ENCODE measurements around the gene PDP2. TPM values are rescaled to one million over a fixed set of nuclear protein-coding genes. Genes with fewer than 3 reads are reported as not detected.
"Not testable (repeated sequence)": the region's sequence is repeated elsewhere in the genome, so short reads cannot be mapped to it uniquely, and the experiment has no call there.

Gene PDP2
- total RNA-seq, 4 donors from 2014 or later, result 12.3 to 29.9 (median 15.5) TPM

GRCh38 chr16:66934138-66934838, 54.0 kb downstream of the PDP2 start, which contains the start of gene CIAO2B:
Gene CIAO2B (minus strand): TSS chr16:66934402. CDS start chr16:66934364, 38 bp downstream.
- Histone ChIP-seq H3K4me3 (peak within 1 kb of the TSS; percentile 91 to 100 (median 99)), H3K36me3 (peaks cover 0 to 51% (median 0%) of the 10 kb centered on the region in 3 donors), H3K27me3 (no peaks in the 10 kb centered on the region), H3K27ac (peak within 1 kb of the TSS; percentile 89 to 98 (median 96)), H3K9me3 (no peaks in the 10 kb centered on the region), H3K4me1 (peaks cover 5 to 57% (median 34%) of the 10 kb centered on the region in 4 donors)
- 0 to 1% methylated on average over 22 to 38 of the region's 76 CpGs for WGBS, 2 donors
- peak; percentile 70 to 99 for TF ChIP-seq EP300 (IDR thresholded peaks at IDR 0.05)
- peak; percentile 46 to 81 for TF ChIP-seq POLR2A (IDR thresholded peaks at IDR 0.05)
- TF ChIP-seq CTCF (IDR thresholded peaks at IDR 0.05), result peak in 1 of 5 experiments; percentile 20
- DNase-seq (ENCODE audit: low spot score in 2 of 2), result peak; percentile 80 to 86

- not testable (repeated sequence) for H3K9me3 ChIP-seq; H3K27me3 ChIP-seq; DNase-seq (ENCODE audit: low spot score in 2 of 2)
- H3K4me1 ChIP-seq, result peaks cover 5 to 57% (median 34%) of the 10 kb centered on the region in 4 donors
- WGBS, 2 donors, result 0 to 1% methylated on average over 24 of the region's 24 CpGs
- peaks cover 0 to 56% (median 2%) of the 10 kb centered on the region in 3 donors for H3K36me3 ChIP-seq
- peak overlapping the region; percentile 91 to 100 (median 99) for H3K4me3 ChIP-seq
- H3K27ac ChIP-seq, result peak overlapping the region; percentile 89 to 98 (median 96)
Measured at GRCh38 chr16:66934839-66935313, 54.6 kb downstream of the PDP2 start.

- Histone ChIP-seq H3K4me1 (peaks cover 5 to 57% (median 34%) of the 10 kb centered on the region in 4 donors), H3K27me3 (no peaks in the 10 kb centered on the region), H3K9me3 (no peaks in the 10 kb centered on the region), H3K36me3 (peaks cover 0 to 57% (median 7%) of the 10 kb centered on the region in 3 donors), H3K4me3 (peak within 1 kb of the TSS; percentile 91 to 100 (median 99)), H3K27ac (peak within 1 kb of the TSS; percentile 89 to 98 (median 96))
- DNase-seq (ENCODE audit: low spot score in 2 of 2), result no peak
- TF ChIP-seq EP300 (IDR thresholded peaks at IDR 0.05) (no peak), POLR2A (IDR thresholded peaks at IDR 0.05) (no peak), CTCF (IDR thresholded peaks at IDR 0.05) (no peak)
- WGBS, 2 donors, result 27 to 30% methylated on average over 28 to 32 of the region's 44 CpGs
Measured at GRCh38 chr16:66935314-66936011, 55.1 kb downstream of the PDP2 start, which contains the start of gene CES2. Gene CES2 (plus strand): TSS chr16:66935516. CDS start chr16:66935636, 120 bp downstream.

GRCh38 chr16:66936462-66936861, 56.1 kb downstream of the PDP2 start:
- Histone ChIP-seq H3K27me3 (no peaks in the 10 kb centered on the region), H3K4me3 (no peak overlapping the region), H3K9me3 (no peaks in the 10 kb centered on the region), H3K36me3 (peaks cover 0 to 57% (median 17%) of the 10 kb centered on the region in 3 donors), H3K4me1 (peaks cover 5 to 57% (median 34%) of the 10 kb centered on the region in 4 donors), H3K27ac (peak overlapping the region in 1 of 4 donors; percentile 98)
- no peak for DNase-seq (ENCODE audit: low spot score in 2 of 2)
- WGBS, 2 donors, result 83 to 87% methylated on average over 6 of the region's 6 CpGs
- no peak for TF ChIP-seq POLR2A (IDR thresholded peaks at IDR 0.05)
- no peak for TF ChIP-seq EP300 (IDR thresholded peaks at IDR 0.05)
- no peak for TF ChIP-seq CTCF (IDR thresholded peaks at IDR 0.05)

GRCh38 chr16:66936889-66937554, 56.7 kb downstream of the PDP2 start:
- no peak for DNase-seq (ENCODE audit: low spot score in 2 of 2)
- H3K9me3 ChIP-seq, result no peaks in the 10 kb centered on the region
- H3K27me3 ChIP-seq, result no peaks in the 10 kb centered on the region
- H3K4me1 ChIP-seq, result peaks cover 5 to 54% (median 34%) of the 10 kb centered on the region in 4 donors
- H3K4me3 ChIP-seq, result no peak overlapping the region
- no peak overlapping the region for H3K27ac ChIP-seq
- WGBS, 2 donors, result 83 to 91% methylated on average over 4 of the region's 4 CpGs
- peaks cover 0 to 57% (median 23%) of the 10 kb centered on the region in 3 donors for H3K36me3 ChIP-seq
- TF ChIP-seq POLR2A (IDR thresholded peaks at IDR 0.05), result no peak
- no peak for TF ChIP-seq CTCF (IDR thresholded peaks at IDR 0.05)
- no peak for TF ChIP-seq EP300 (IDR thresholded peaks at IDR 0.05)

Data from tibial nerve (tissue), 4 donors.